ENCODE measurements around the gene RIC3. TPM values are rescaled to one million over a fixed set of nuclear protein-coding genes. Genes with fewer than 3 reads are reported as not detected.

Gene RIC3
- total RNA-seq, 1 donor from 2014 or later, result 8.9 TPM

DNA sequence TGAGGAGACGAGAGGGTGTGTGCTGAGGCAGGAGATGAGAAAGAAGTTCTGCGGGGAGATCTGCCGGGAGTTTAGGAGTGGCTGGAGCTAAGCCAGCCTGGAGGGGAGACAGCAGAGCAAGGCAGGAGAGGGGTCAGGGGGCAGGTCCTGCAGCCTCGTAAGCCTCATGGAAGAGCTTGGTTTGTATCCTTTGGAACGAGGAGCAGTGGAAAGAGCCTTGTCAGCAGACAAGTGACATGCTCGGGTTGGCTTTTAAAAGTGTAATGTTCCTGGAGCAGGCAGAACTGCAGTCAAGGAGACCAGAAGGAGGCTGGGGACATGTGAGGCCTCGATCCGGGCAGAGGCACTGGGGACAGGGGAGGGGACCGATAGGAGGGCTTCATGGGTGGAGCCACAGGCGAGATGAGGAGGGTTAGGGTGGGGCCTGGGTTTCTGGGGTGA is 109.2 kb downstream of the RIC3 start:
- H3K9me3 Mint-ChIP-seq, result no peaks in the 10 kb centered on the region
- no peak overlapping the region for H3K4me3 Mint-ChIP-seq
- TF ChIP-seq, protein P1, sequence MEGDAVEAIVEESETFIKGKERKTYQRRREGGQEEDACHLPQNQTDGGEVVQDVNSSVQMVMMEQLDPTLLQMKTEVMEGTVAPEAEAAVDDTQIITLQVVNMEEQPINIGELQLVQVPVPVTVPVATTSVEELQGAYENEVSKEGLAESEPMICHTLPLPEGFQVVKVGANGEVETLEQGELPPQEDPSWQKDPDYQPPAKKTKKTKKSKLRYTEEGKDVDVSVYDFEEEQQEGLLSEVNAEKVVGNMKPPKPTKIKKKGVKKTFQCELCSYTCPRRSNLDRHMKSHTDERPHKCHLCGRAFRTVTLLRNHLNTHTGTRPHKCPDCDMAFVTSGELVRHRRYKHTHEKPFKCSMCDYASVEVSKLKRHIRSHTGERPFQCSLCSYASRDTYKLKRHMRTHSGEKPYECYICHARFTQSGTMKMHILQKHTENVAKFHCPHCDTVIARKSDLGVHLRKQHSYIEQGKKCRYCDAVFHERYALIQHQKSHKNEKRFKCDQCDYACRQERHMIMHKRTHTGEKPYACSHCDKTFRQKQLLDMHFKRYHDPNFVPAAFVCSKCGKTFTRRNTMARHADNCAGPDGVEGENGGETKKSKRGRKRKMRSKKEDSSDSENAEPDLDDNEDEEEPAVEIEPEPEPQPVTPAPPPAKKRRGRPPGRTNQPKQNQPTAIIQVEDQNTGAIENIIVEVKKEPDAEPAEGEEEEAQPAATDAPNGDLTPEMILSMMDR (conservative IDR thresholded peaks at IDR 0.05), result no peak
- H3K27me3 Mint-ChIP-seq (ENCODE audit: low read depth), result no peaks in the 10 kb centered on the region
- peaks cover 6% of the 10 kb centered on the region for H3K4me1 Mint-ChIP-seq
- no peak for DNase-seq (ENCODE audit: low read depth, low spot score)
- H3K36me3 Mint-ChIP-seq (ENCODE audit: low read depth), result no peaks in the 10 kb centered on the region
- peak overlapping the region; percentile 21 for H3K27ac Mint-ChIP-seq (ENCODE audit: unreplicated experiment)

DNA sequence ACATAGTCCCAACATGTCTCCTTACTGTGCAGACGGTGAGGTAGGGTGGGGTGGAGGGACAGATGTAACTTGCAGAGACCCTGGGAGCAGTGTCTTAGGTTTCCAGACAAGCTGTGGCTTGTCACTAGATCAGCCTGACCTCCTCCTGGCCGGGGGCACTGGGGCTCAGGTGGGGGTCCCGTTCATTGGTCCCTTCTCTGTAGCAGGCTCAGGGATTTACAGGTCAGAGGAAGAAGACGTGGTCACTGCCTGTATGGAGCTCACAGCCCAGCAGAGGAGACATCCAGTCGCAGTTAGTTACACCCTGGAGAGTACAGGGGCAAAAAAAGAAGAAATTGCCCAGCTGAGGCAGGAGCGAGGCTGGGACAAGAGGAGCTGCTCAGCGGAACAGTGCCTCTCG is 109.8 kb downstream of the RIC3 start:
- no peaks in the 10 kb centered on the region for H3K36me3 Mint-ChIP-seq (ENCODE audit: low read depth)
- no peaks in the 10 kb centered on the region for H3K9me3 Mint-ChIP-seq
- TF ChIP-seq, protein P1 (conservative IDR thresholded peaks at IDR 0.05), result no peak
- H3K27me3 Mint-ChIP-seq (ENCODE audit: low read depth), result no peaks in the 10 kb centered on the region
- no peak overlapping the region for H3K4me3 Mint-ChIP-seq
- H3K27ac Mint-ChIP-seq (ENCODE audit: unreplicated experiment), result no peak overlapping the region
- DNase-seq (ENCODE audit: low read depth, low spot score), result no peak
- H3K4me1 Mint-ChIP-seq, result peaks cover 6% of the 10 kb centered on the region

DNA sequence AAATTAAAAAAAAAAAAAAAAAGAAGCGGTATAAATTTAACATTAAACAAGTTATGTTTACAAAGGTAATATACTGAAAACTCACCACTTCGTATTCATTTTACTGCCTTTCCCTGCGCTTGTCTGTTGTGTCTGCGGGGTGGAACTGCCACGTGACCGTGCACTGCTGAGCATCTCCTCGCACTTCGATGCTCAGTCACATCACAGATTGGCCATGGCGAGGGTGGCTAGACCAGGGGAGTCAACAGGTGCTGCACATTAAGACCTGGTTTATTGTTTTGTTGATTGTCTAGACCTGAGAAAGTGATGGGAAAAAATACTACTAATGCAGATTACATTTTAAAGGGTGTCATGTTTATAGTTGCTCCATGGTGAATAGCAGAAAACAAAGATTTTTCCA is 110.6 kb downstream of the RIC3 start:
- DNase-seq (ENCODE audit: low read depth, low spot score), result no peak
- TF ChIP-seq, protein P1 (conservative IDR thresholded peaks at IDR 0.05), result no peak
- Mint-ChIP-seq H3K4me3 (no peak overlapping the region), H3K9me3 (no peaks in the 10 kb centered on the region), H3K27me3 (ENCODE audit: low read depth) (no peaks in the 10 kb centered on the region), H3K36me3 (ENCODE audit: low read depth) (no peaks in the 10 kb centered on the region), H3K4me1 (peaks cover 6% of the 10 kb centered on the region), H3K27ac (ENCODE audit: unreplicated experiment) (no peak overlapping the region)

DNA sequence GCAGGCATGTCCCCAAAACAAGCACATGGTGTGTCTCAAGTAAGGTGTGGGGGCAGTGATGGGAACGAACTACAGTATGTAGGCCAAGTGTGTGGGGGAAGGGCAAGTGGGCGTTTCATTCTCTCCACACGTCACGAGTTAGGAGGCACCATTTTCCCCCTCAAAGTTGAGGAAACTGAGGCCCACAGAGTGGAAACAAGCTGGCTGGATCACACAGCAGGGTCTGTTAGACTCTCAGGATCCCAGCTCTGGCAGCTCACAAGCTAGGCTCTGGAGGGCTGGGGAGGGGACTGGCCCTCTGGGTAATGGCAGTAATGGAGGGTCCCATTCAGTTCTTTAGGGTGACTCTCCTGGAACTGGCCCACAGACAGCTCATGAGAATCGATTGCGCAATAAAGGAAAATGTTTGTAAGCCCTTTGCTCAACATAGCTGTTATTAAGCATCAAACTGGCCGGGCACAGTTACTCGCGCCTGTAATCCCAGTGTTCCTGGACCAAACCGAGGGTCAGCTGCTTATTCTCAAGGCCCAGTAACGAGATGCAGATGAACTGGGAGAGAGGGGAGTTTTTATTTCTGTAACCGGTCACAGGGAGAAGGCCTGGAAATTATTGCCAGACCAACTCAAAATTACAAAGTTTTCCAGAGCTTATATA is 111.9 kb downstream of the RIC3 start:
- H3K27ac Mint-ChIP-seq (ENCODE audit: unreplicated experiment), result no peak overlapping the region

More for the DNA sequence above, 111.9 kb downstream of the RIC3 start:
- no peak for DNase-seq (ENCODE audit: low read depth, low spot score)
- H3K36me3 Mint-ChIP-seq (ENCODE audit: low read depth), result no peaks in the 10 kb centered on the region
- TF ChIP-seq, protein P1 (conservative IDR thresholded peaks at IDR 0.05), result no peak
- no peak overlapping the region for H3K4me3 Mint-ChIP-seq
- H3K27me3 Mint-ChIP-seq (ENCODE audit: low read depth), result peaks cover 2% of the 10 kb centered on the region
- H3K9me3 Mint-ChIP-seq, result no peaks in the 10 kb centered on the region
- peaks cover 6% of the 10 kb centered on the region for H3K4me1 Mint-ChIP-seq

Other genes with a start within 250 kb of the RIC3 start
- not detected in 2 replicates for gene OR10A6, start 237.8 kb downstream of the RIC3 start, total RNA-seq
- not detected in 2 replicates for gene OR10A3, start 227.3 kb downstream of the RIC3 start, total RNA-seq
- gene NLRP10, start 203.6 kb downstream of the RIC3 start, total RNA-seq, result not detected in 2 replicates
- 317 and 324 TPM in 2 replicates for gene EIF3F, start 181.7 kb downstream of the RIC3 start, total RNA-seq
- 23.7 and 26.1 TPM in 2 replicates for gene TUB, start 87.8 kb downstream of the RIC3 start, total RNA-seq
- 1.5 and 1.8 TPM in 2 replicates for gene LMO1, start 94.9 kb upstream of the RIC3 start, total RNA-seq